ENCODE results near the gene CLDN24. TPM values are rescaled to one million over a fixed set of nuclear protein-coding genes. Genes with fewer than 3 reads are reported as not detected.

Gene CLDN24
- total and polyA plus RNA-seq, 8 donors = 0.25 TPM; not detected in 7

DNA sequence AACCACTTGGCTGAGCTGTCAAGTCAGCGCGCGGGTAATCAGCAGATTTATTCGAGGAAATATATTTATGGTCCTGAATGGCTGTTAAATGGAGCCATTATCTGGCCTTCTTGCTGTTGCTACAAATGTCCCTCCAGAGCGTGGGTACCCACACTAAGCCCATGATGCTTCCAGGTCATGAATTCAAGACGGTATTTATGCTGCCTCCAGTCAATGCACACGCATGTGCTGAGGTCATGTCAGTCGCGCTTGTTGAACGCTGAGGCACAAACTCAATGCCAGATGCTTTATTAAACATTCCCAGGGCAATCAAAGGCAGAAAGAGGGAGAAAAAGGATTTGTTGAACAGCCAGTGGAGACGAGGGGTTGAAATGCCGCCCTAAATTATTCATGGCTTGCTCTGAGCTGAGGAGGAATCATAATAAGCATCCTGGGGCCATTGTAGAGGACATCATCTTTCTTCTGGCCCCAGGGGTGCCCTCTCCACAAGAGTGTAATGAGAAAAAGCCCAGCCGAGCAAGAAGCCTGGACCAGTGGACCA is 36.1 kb upstream of the CLDN24 start:
- no peak overlapping the region for H3K27ac ChIP-seq
- intact Hi-C loops (cut with DNase I; ENCODE audit: low total_unique reads) = no loop called here
- H3K27me3 ChIP-seq = no peaks in the 10 kb centered on the region
- H3K9me3 ChIP-seq = no peaks in the 10 kb centered on the region
- no peak for TF ChIP-seq POLR2A (IDR thresholded peaks at IDR 0.05)
- H3K4me3 ChIP-seq = no peak overlapping the region
- peak in 1 of 2 donors; percentile 16 for DNase-seq
- H3K36me3 ChIP-seq = no peaks in the 10 kb centered on the region
- peaks cover 0 to 22% (median 10%) of the 10 kb centered on the region in 4 donors for H3K4me1 ChIP-seq
- 89 to 94% (median 91%) methylated on average over 13 of the region's 13 CpGs for WGBS, 5 donors

DNA sequence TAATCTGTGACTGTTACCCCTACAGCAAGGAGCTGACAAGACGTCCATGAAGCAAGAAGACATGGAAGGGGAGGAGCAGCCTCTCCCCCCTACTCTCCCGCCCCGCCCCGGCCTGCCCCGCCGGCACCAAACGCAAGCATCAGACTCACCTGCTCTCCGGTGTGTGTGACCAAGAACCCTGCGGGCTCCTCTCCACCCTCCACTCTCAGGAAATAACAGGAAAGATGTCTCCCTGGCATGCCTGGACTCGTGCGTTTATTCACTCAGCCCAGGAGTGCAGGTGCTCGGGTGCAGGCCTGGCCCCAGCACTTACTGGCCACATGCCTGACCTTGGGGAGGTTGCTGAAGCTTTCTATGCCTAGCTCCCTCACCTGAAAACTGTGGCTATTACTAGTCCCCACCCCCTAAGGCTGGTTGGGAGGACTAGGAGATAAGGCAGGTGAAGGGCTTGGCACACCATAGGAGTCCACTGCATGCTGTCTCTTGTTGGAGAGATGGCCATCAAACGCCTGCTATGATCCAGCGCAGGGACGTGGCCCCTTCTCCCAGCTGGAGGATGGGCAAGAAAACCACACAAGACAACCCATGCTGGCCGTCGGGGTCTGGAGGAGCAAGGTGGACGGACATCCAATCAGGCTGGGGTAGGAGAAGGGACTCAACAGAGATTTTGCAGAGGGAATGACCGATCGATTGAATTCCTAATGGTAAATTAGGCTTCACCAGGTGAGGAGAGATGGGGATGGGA is 34.9 kb upstream of the CLDN24 start:
- Histone ChIP-seq H3K27ac (no peak overlapping the region), H3K27me3 (no peaks in the 10 kb centered on the region), H3K4me1 (peaks cover 0 to 22% (median 10%) of the 10 kb centered on the region in 4 donors), H3K4me3 (no peak overlapping the region), H3K9me3 (no peaks in the 10 kb centered on the region), H3K36me3 (no peaks in the 10 kb centered on the region)
- peak in 1 of 2 donors; percentile 27 for DNase-seq
- 66 to 79% (median 75%) methylated on average over 16 to 20 of the region's 20 CpGs for WGBS, 5 donors
- intact Hi-C loops (cut with DNase I; ENCODE audit: low total_unique reads) = no loop called here
- TF ChIP-seq, protein P1, sequence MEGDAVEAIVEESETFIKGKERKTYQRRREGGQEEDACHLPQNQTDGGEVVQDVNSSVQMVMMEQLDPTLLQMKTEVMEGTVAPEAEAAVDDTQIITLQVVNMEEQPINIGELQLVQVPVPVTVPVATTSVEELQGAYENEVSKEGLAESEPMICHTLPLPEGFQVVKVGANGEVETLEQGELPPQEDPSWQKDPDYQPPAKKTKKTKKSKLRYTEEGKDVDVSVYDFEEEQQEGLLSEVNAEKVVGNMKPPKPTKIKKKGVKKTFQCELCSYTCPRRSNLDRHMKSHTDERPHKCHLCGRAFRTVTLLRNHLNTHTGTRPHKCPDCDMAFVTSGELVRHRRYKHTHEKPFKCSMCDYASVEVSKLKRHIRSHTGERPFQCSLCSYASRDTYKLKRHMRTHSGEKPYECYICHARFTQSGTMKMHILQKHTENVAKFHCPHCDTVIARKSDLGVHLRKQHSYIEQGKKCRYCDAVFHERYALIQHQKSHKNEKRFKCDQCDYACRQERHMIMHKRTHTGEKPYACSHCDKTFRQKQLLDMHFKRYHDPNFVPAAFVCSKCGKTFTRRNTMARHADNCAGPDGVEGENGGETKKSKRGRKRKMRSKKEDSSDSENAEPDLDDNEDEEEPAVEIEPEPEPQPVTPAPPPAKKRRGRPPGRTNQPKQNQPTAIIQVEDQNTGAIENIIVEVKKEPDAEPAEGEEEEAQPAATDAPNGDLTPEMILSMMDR (IDR thresholded peaks at IDR 0.05) = no peak
- TF ChIP-seq POLR2AphosphoS5 (IDR thresholded peaks at IDR 0.05) (no peak), POLR2A (IDR thresholded peaks at IDR 0.05) (no peak), EP300 (IDR thresholded peaks at IDR 0.05) (no peak)

DNA sequence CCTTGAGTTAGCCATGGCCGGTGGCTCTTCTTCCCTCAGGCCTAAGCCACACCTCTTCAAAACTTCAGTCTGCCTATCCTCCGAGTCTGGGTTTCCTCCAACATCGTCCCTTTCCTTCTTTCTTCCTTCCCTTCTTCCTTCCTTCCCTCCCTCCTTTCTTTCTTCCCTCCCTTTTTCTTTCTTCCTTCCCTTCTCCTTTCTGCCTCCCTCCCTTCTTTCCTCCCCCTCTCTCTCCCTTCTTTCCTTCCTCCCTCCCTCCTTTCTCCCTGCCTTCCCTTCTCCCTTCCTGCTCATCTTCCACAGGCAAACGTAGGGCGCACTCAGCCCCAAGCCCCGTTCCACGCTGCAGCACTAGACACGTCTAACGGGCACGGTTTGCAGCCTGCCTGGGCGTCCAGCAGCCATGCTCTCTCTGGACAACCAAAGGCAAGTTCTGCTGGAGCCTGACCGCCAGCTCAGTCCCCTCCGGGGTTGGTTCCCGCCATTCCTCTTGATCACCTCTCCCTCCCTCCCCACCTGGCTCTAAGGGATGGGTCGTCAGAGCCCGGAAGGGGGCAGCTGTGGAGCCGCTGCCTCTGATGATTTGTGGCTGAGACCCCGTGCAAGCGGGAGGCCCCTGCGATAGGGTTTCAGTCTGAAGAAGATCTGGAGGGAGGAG is 34.1 kb upstream of the CLDN24 start:
- Histone ChIP-seq H3K9me3 (no peaks in the 10 kb centered on the region), H3K4me3 (no peak overlapping the region), H3K36me3 (no peaks in the 10 kb centered on the region), H3K27ac (no peak overlapping the region), H3K27me3 (no peaks in the 10 kb centered on the region), H3K4me1 (peaks cover 0 to 22% (median 10%) of the 10 kb centered on the region in 4 donors)
- DNase-seq = peak in 1 of 2 donors; percentile 18
- intact Hi-C loops (cut with DNase I; ENCODE audit: low total_unique reads) = no loop called here
- 56 to 87% (median 85%) methylated on average over 20 of the region's 20 CpGs for WGBS, 5 donors
- TF ChIP-seq POLR2A (IDR thresholded peaks at IDR 0.05) (no peak), POLR2AphosphoS5 (IDR thresholded peaks at IDR 0.05) (no peak), EP300 (IDR thresholded peaks at IDR 0.05) (no peak)
- TF ChIP-seq, protein P1 (IDR thresholded peaks at IDR 0.05) = no peak

DNA sequence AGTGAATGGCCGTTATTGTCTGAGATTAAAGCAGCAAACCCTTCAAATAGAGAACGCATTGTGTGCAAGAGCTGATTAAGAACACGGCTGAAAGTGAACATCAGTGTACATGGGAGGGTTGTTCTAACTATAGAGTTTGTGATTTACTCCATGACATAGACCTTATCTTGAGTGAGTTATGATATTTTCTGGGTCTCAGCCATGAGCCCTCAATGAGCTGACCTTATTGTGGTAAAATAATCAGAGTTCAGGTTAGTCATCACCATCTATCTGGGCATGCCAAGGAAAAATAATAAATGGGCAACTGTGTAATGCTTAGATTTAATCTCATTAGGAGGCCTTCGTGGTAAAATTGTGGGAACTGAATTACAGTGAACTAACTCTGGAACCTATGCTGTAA is 33.2 kb upstream of the CLDN24 start:
- TF ChIP-seq EP300 (IDR thresholded peaks at IDR 0.05) = no peak
- peak in 1 of 3 donors; percentile 44 for TF ChIP-seq POLR2AphosphoS5 (IDR thresholded peaks at IDR 0.05)
- no peak overlapping the region for H3K4me3 ChIP-seq
- no peak overlapping the region for H3K27ac ChIP-seq
- peaks cover 0 to 22% (median 10%) of the 10 kb centered on the region in 4 donors for H3K4me1 ChIP-seq
- peak in 1 of 2 donors; percentile 43 for DNase-seq
- H3K36me3 ChIP-seq = no peaks in the 10 kb centered on the region
- no peaks in the 10 kb centered on the region for H3K9me3 ChIP-seq
- intact Hi-C loops (cut with DNase I; ENCODE audit: low total_unique reads) = no loop called here
- WGBS, 5 donors = 22 to 47% (median 30%) methylated on average over 4 of the region's 4 CpGs
- H3K27me3 ChIP-seq = no peaks in the 10 kb centered on the region

DNA sequence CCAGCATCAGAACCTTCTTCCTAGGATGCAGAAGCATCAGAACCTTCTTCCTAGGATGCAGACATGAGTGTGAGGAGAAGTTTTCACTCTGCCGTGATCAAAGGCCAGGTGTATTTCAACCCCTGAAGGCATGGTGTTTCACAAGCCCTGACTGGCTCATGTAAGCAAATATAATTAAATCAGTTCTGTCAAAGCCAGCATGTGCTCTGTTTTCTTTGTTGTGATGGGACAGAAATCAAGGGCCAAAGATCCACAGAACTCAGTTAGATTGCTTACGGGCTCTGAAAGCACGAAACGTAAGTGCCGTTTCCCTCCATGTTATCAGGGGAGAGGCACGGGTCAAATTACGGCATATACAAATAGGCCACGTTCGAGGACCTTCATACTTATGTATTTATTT is 32.0 kb upstream of the CLDN24 start:
- no peak overlapping the region for H3K27ac ChIP-seq
- no peak overlapping the region for H3K4me3 ChIP-seq
- peaks cover 0 to 23% (median 10%) of the 10 kb centered on the region in 4 donors for H3K4me1 ChIP-seq
- no peaks in the 10 kb centered on the region for H3K36me3 ChIP-seq
- no peak for TF ChIP-seq POLR2A (IDR thresholded peaks at IDR 0.05)
- TF ChIP-seq, protein P1 (IDR thresholded peaks at IDR 0.05) = no peak
- no peak for TF ChIP-seq EP300 (IDR thresholded peaks at IDR 0.05)
- TF ChIP-seq POLR2AphosphoS5 (IDR thresholded peaks at IDR 0.05) = no peak
- H3K27me3 ChIP-seq = no peaks in the 10 kb centered on the region
- H3K9me3 ChIP-seq = no peaks in the 10 kb centered on the region
- intact Hi-C loops (cut with DNase I; ENCODE audit: low total_unique reads) = no loop called here
- DNase-seq = peak in 1 of 2 donors; percentile 66
- 24 to 43% (median 39%) methylated on average over 9 of the region's 9 CpGs for whole genome bisulfite sequencing, 5 donors

Data from stomach (tissue), 9 donors.